Cortex of kidney (tissue), 1 donor: Measurements from ENCODE around the gene TAOK1.
"Not testable (repeated sequence)": the region's sequence is repeated elsewhere in the genome, so short reads cannot be mapped to it uniquely, and the experiment has no call there.

Source experiments
- DNase-seq: peaks from one replicate; lab custom pipeline; 2025; lab: John Stamatoyannopoulos, UW

Gene TAOK1

DNA sequence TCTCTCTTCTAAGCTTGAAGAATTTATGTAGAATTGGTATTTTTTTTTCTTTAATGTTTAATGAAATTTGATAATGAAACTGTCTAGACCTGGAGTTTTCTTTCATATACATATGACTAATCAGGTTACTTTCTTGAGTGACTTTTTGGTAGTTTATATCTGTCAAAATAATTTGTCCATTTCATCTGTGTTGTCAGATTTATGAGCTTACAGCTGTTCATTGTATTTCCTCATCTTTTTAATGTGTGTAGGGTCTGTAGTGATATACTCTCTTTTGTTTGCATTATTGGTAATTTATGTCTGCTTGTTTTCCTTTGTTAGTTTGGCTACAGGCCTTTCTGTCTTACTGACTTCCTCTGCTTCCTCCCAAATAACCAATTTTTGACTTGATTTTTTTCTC, 55.7 kb downstream of the TAOK1 start:
- DNase-seq = no peak

- DNase-seq = no peak
These were observed 59.9 kb downstream of the TAOK1 start for GRCh38 chr17:29449865-29450671.

GRCh38 chr17:29451121-29451742, 61.1 kb downstream of the TAOK1 start:
- no peak for DNase-seq

DNA sequence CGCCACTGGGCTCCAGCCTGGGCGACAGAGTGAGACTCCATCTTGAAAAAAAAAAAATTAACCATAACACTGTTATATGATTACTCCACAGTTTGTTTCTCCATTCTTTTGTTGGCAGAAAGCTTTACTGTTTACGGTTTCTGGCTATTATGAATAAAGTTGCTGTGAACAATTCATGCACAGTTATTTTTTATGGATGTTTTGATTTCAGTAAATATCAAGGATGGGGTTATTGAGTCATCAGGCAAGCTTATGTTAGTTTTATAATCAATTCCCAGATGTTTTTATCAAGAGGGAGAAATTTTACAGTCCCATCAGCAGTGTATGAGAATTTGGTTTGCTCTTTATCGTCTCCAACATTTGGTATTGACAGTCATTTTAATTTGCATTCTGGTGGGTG, 67.9 kb downstream of the TAOK1 start:
- no peak for DNase-seq

GRCh38 chr17:29461483-29462206, 71.5 kb downstream of the TAOK1 start:
- DNase-seq = no peak

DNA sequence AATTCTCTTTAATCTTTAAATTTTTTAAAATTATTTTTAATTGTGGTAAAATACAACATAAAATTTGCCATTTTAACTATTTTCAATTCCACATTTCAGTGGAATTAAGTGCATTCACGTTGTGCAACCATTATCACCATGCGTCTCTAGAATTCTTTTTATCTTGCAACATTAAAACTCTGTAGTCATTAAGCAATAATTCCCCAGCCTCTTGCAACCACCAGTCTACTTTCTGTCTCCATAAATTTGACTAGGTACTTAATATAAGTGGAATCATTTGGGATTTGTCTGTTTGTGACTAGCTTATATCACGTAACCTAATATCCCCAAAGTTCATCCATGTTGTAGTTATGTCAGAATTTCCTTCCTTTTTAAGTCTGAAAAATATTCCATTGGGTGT, 79.1 kb downstream of the TAOK1 start:
- DNase-seq = no peak

DNA sequence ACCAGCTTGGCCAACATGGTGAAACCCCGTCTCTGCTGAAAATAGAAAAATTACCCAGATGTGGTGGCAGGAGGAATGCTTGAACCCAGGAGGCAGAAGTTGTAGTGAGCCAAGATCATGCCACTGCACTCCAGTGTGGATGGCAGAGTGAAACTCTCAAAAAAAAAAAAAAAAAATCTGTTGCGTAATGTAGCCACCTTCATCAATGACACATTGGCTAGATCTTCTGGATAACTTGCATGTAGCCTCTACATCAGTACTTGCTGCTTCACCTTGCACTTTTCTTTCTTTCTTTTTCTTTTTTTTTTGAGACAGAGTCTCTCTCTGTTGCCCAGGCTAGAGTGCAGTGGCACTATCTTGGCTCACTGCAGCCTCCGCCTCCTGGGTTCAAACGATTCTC, 83.3 kb downstream of the TAOK1 start:
- DNase-seq = not testable (repeated sequence)

GRCh38 chr17:29474297-29474696, 84.1 kb downstream of the TAOK1 start:
- no peak for DNase-seq

- DNase-seq = no peak
These were observed 85.7 kb downstream of the TAOK1 start for GRCh38 chr17:29475891-29476290.

- DNase-seq = not testable (repeated sequence)
These were observed 90.2 kb downstream of the TAOK1 start for GRCh38 chr17:29480249-29480928.

GRCh38 chr17:29483503-29483902, 93.3 kb downstream of the TAOK1 start:
- no peak for DNase-seq

- DNase-seq = no peak
These were observed 104.8 kb downstream of the TAOK1 start for GRCh38 chr17:29495011-29495410.

- no peak for DNase-seq
These were observed 114.5 kb downstream of the TAOK1 start for GRCh38 chr17:29504711-29505110.

DNA sequence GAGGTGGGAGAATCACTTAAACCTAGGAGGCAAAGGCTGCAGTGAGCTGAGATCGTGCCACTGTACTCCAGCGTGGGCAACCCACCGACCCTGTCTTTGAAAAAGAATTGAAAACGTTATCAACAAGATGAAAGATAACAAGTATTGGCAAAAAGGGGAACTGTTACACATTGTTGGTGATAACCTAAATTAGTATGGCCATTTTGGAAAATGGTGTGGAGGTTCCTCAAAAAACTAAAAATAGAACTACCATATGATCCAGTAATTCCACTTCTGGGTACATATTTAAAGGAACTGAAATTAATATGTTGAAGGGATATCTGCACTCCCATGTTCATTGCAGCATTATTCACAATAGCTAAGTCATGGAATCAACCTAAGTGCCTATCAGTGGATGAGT, 115.7 kb downstream of the TAOK1 start:
- no peak for DNase-seq

DNA sequence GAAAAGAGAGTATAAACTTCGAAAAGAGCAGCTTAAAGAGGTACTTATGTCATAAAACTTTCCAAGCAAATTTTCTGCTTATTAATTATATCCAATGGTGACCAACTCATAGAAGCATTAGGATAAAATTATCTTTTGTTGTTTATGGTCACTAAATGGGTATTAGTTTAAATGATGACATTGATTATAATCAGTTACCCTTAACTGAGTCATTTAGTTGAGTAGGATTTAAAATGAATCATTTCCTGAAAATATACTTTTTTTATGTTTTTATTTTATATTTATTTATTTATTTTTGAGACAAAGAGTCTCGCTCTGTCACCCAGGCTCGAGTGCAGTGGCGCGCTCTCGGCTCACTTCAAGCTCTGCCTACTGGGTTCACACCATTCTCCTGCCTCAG, 120.8 kb downstream of the TAOK1 start:
- no peak for DNase-seq

GRCh38 chr17:29514792-29515191, 124.6 kb downstream of the TAOK1 start:
- no peak for DNase-seq

- DNase-seq = no peak
These were observed 128.2 kb downstream of the TAOK1 start for GRCh38 chr17:29518359-29518758.

- no peak for DNase-seq
These were observed 134.5 kb downstream of the TAOK1 start for GRCh38 chr17:29524692-29525091.

DNA sequence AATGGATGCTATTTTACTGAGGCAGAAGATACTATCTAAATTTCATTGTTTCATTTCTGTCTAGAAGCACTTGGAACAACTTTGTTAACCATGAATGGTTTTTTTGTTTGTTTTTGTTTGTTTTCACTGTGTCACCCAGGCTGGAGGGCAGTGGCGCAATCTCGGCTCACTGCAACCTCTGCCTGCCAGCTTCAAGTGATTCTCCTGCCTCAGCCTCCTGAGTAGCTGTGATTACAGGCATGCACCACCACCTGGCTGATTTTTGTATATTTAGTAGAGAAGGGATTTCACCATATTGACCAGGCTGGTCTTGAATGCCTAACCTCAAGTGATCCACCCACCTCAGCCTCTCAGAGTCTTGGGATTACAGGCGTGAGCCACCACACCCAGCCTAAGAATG, 136.2 kb downstream of the TAOK1 start:
- no peak for DNase-seq

DNA sequence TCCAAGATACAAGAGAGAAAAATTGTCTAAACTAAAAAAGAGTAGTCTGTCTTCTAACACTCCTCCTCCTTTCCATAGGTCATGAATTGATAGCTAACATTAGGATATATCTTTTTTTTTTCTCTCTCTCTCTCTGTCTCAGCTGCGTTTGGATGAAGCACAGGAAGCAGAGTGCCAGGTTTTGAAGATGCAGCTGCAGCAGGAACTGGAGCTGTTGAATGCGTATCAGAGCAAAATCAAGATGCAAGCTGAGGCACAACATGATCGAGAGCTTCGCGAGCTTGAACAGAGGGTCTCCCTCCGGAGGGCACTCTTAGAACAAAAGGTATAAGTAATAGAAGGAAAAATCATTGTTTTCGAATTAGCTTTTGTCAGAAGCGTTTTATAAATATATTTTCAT, 143.8 kb downstream of the TAOK1 start:
- DNase-seq = no peak

GRCh38 chr17:29544066-29544465, 153.9 kb downstream of the TAOK1 start:
- no peak for DNase-seq

GRCh38 chr17:29546085-29546484, 155.9 kb downstream of the TAOK1 start:
- no peak for DNase-seq
